ENCODE measurements around the gene ECI2. TPM values are rescaled to one million over a fixed set of nuclear protein-coding genes. Genes with fewer than 3 reads are reported as not detected.
A peak's percentile ranks its signal among the peaks of the same experiment; 100 is the strongest.

Gene ECI2, protein sequence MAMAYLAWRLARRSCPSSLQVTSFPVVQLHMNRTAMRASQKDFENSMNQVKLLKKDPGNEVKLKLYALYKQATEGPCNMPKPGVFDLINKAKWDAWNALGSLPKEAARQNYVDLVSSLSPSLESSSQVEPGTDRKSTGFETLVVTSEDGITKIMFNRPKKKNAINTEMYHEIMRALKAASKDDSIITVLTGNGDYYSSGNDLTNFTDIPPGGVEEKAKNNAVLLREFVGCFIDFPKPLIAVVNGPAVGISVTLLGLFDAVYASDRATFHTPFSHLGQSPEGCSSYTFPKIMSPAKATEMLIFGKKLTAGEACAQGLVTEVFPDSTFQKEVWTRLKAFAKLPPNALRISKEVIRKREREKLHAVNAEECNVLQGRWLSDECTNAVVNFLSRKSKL
- total RNA-seq (2014; rRNA removed) (66.2 and 143 TPM in 2 replicates), Bru-seq, nascent RNA (percentile 85 among the genes with signal in this experiment), BruChase-seq, experiment 1, labeled RNA remaining after a 6-hour chase (percentile 84 among the genes with signal in this experiment), BruChase-seq, experiment 2, labeled RNA remaining after a 2-hour chase (percentile 80 among the genes with signal in this experiment)
- long read RNA-seq, transcript ECI2-202 (10 exons, 1,407 nt) = minor isoform, 21 of 93 reads
- long read RNA-seq, transcript ECI2-201 (10 exons, 1,380 nt) = major isoform, 45 of 93 reads
- long read RNA-seq, partial matches to known transcripts = 7 of 93 reads
- long read RNA-seq, other reads (novel, unspliced or antisense) = 20 of 93 reads

DNA sequence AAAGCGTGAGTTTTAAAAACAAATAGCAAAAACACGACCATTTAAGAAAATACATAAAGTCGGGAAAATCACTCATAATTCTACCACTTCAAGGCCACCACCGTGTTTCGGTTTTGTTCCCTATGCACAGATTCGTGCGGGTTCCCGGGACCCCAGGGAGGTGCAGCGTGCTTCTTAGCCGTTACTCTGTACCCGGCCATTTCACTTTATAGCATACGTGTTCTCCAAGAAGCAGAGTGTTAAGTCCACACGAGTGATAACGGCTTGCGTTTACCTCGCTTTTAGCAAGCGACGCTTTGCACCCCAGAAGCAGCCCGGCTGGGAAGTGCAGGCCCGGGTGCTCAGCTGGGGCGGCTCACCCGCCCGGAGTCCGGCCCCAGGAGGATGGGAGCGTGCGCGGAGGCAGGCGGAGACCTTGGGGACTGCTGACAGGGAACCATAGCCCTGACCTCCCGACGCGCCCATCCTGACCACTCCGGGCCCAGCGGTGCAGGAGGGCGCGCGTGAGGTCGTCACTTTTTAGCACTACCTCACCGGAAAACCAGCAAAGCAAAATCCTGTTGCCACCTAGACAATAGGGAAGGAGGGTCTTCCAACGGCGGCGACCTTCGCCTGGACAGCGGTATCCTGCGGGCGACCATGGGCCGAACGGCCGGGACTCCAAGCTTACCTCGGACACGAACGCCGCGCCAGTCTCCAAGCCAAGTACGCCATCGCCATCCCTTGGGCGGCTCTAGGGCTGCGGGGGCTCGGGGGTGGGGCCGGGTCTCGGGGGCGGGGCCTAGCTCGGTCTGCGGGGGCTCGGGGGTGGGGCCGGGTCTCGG lies at the start of gene ECI2:
Gene ECI2 (minus strand): TSS at position 735 of the 824 bp plus-strand sequence. CDS start 15 bp downstream, at position 720.
- ATAC-seq = peak; percentile 57

DNA sequence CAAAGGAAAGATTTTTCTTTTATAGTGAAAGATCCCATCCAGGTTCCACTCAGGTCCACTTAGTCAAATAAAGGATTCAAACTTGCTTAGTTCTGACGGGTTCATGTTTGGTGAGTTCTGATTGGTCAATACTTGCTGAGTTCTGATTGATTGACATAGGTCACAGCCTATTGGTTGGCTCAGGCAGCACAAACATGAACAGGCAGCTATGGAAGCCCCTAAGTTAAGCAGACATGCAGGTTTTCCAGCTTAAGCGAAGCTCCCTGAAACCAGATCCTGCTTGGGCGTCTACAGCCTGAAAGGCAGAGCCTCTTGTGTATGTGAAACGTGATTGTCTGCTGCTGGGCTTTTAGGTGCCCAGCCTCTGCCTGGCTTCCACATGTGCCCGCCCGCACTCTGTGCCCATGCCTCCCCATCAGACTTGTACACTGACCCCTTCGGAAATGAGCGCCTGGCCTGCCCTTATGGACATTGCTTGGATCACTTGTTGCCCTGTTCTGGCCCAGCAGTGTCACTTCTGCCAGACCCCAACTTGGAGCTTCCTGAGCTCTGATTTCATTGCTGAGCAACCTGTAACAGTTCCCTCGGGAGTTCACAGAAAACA lies 45.4 kb upstream of the ECI2 start:
- Histone ChIP-seq H3K36me3 (ENCODE audit: low read depth, low read length) (no peaks in the 10 kb centered on the region), H3K4me1 (ENCODE audit: insufficient read depth, low read length) (no peaks in the 10 kb centered on the region), H3K79me2 (ENCODE audit: low read length) (no peaks in the 10 kb centered on the region), H2AFZ (ENCODE audit: low read length) (0 out of 2 replicates have a peak overlapping the region, but pooled peaks have one; percentile 9), H3K4me2 (ENCODE audit: low read length) (no peak overlapping the region), H3K9me3 (ENCODE audit: low read length) (no peaks in the 10 kb centered on the region), H3K9me2 (replicated peaks; ENCODE audit: low read length) (no peaks in the 10 kb centered on the region), H3K27me3 (ENCODE audit: low read length) (no peaks in the 10 kb centered on the region), H4K20me1 (ENCODE audit: low read length) (no peaks in the 10 kb centered on the region), H3K27ac (ENCODE audit: low read length) (no peak overlapping the region), H3K4me3 (ENCODE audit: low read length) (no peak overlapping the region), H3K9ac (ENCODE audit: low read length) (no peak overlapping the region), H3F3A (ENCODE audit: low read length, unreplicated experiment) (no peaks in the 10 kb centered on the region)
- ChIA-PET POLR2A (ENCODE audit: unreplicated experiment) (no interaction called here), CTCF (no interaction called here)
- no peak for TF ChIP-seq EZH2 (IDR thresholded peaks at IDR 0.05; ENCODE audit: low read length, unreplicated experiment)
- TF ChIP-seq, protein P1, sequence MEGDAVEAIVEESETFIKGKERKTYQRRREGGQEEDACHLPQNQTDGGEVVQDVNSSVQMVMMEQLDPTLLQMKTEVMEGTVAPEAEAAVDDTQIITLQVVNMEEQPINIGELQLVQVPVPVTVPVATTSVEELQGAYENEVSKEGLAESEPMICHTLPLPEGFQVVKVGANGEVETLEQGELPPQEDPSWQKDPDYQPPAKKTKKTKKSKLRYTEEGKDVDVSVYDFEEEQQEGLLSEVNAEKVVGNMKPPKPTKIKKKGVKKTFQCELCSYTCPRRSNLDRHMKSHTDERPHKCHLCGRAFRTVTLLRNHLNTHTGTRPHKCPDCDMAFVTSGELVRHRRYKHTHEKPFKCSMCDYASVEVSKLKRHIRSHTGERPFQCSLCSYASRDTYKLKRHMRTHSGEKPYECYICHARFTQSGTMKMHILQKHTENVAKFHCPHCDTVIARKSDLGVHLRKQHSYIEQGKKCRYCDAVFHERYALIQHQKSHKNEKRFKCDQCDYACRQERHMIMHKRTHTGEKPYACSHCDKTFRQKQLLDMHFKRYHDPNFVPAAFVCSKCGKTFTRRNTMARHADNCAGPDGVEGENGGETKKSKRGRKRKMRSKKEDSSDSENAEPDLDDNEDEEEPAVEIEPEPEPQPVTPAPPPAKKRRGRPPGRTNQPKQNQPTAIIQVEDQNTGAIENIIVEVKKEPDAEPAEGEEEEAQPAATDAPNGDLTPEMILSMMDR (conservative IDR thresholded peaks at IDR 0.05; ENCODE audit: low read depth, low read length) = no peak
- no peak for TF ChIP-seq EZH2phosphoT487 (IDR thresholded peaks at IDR 0.05; ENCODE audit: borderline replicate concordance, low read length)
- intact Hi-C loops (cut with micrococcal nuclease) = no loop called here
- ATAC-seq = no peak
- DNase-seq = peak; percentile 33
- BruUV-seq (replicated peaks) = no TSS peak

More for the DNA sequence above, at the start of gene ECI2:
- Histone ChIP-seq H3K79me2 (ENCODE audit: low read length) (peaks cover 43% of the 10 kb centered on the region), H3K9ac (ENCODE audit: low read length) (peak within 1 kb of the TSS; percentile 82), H3K9me3 (ENCODE audit: low read length) (no peaks in the 10 kb centered on the region), H3K27ac (ENCODE audit: low read length) (peak within 1 kb of the TSS; percentile 51), H3K27me3 (ENCODE audit: low read length) (no peaks in the 10 kb centered on the region), H4K20me1 (ENCODE audit: low read length) (no peaks in the 10 kb centered on the region), H3K9me2 (replicated peaks; ENCODE audit: low read length) (no peaks in the 10 kb centered on the region), H3F3A (ENCODE audit: low read length, unreplicated experiment) (no peaks in the 10 kb centered on the region), H3K36me3 (ENCODE audit: low read depth, low read length) (peaks cover 19% of the 10 kb centered on the region), H3K4me3 (ENCODE audit: low read length) (peak within 1 kb of the TSS; percentile 93), H3K4me2 (ENCODE audit: low read length) (peak within 1 kb of the TSS; percentile 99), H2AFZ (ENCODE audit: low read length) (peak within 1 kb of the TSS; percentile 94), H3K4me1 (ENCODE audit: insufficient read depth, low read length) (peaks cover 30% of the 10 kb centered on the region)
- CTCF ChIA-PET = interaction anchor here (0.7 to 1.5 kb wide), 4 partner anchors 9 to 80 kb away, joined by 4 to 5 read pairs (median 4); no protein-coding TSS in a partner anchor
- TSS peak; percentile 54 for BruUV-seq (replicated peaks)
- peak; percentile 48 for DNase-seq
- no peak for TF ChIP-seq EZH2 (IDR thresholded peaks at IDR 0.05; ENCODE audit: low read length, unreplicated experiment)
- TF ChIP-seq, protein P1 (conservative IDR thresholded peaks at IDR 0.05; ENCODE audit: low read depth, low read length) = no peak
- no peak for TF ChIP-seq EZH2phosphoT487 (IDR thresholded peaks at IDR 0.05; ENCODE audit: borderline replicate concordance, low read length)
- POLR2A ChIA-PET (ENCODE audit: unreplicated experiment) = interaction anchor here (0.7 to 1.6 kb wide), 4 partner anchors 8 to 352 kb away, joined by 3 to 37 read pairs (median 26); a partner anchor contains a TSS
- intact Hi-C loops (cut with micrococcal nuclease) = loop anchor here (1.0 kb wide), 1 partner anchor 76 kb away; no protein-coding TSS in a partner anchor
